PC-3 (cell line): ENCODE measurements around the gene PKD1L1. TPM values are rescaled to one million over a fixed set of nuclear protein-coding genes. Genes with fewer than 3 reads are reported as not detected.

ENCODE experiments used
- ATAC-seq: fragments of 200-7000 bp; cut with Tn5 transposase; 2 replicates; pipeline ENCODE4 v1.9.1; 2020; ENCODE audit warnings: mild to moderate bottlenecking, moderate library complexity
- BruUV-seq: library from RNA; stranded (reverse); fragments of 400-500 nt; replicated peaks from 2 replicates; lab custom pipeline; 2021; lab: Mats Ljungman, UMichigan
- CTCF ChIA-PET: fragments of 300-600 bp; sonication (Branson Sonifier 250); formaldehyde crosslinking; loops from one replicate; lab custom pipeline; 2022; ENCODE audit warnings: antibody characterized with exemption; lab: Charles Lee
- POLR2A ChIA-PET: fragments of 300-600 bp; sonication (Branson Sonifier 250); formaldehyde crosslinking; loops from one replicate; lab custom pipeline; 2022; ENCODE audit warnings: antibody characterized with exemption; ENCODE audit not compliant: unreplicated experiment; lab: Charles Lee
- DNase-seq: peaks from one replicate; pipeline ENCODE4 v3.0.0-alpha.2; 2015
- H2AFZ ChIP-seq: fragments of 300-600 bp; sonication (generic); 2 replicates; pipeline ENCODE4 v1.6.0; 2016; ENCODE audit warnings: antibody characterized with exemption, low read length
- H3F3A ChIP-seq: fragments of 300-600 bp; sonication (generic); one replicate; pipeline ENCODE4 v1.6.0; 2017; ENCODE audit warnings: antibody characterized with exemption, low read length, control low read depth, mild to moderate bottlenecking; ENCODE audit not compliant: unreplicated experiment
- H3K27ac ChIP-seq: fragments of 300-600 bp; sonication (generic); 2 replicates; pipeline ENCODE4 v1.5.1; 2016; ENCODE audit warnings: mild to moderate bottlenecking, low read length
- H3K27me3 ChIP-seq: fragments of 300-600 bp; sonication (generic); 2 replicates; pipeline ENCODE4 v1.6.1; 2016; ENCODE audit warnings: low read length, mixed read lengths
- H3K36me3 ChIP-seq: fragments of 300-600 bp; sonication (generic); 2 replicates; pipeline ENCODE4 v1.6.1; 2016; ENCODE audit warnings: low read depth, mixed run types, low read length, mixed read lengths
- H3K4me1 ChIP-seq: fragments of 300-600 bp; sonication (generic); 2 replicates; pipeline ENCODE4 v1.5.1; 2016; ENCODE audit warnings: low read length; ENCODE audit not compliant: insufficient read depth
- H3K4me2 ChIP-seq: fragments of 300-600 bp; sonication (generic); 2 replicates; pipeline ENCODE4 v1.6.0; 2016; ENCODE audit warnings: low read length
- H3K4me3 ChIP-seq: fragments of 300-600 bp; sonication (generic); 2 replicates; pipeline ENCODE4 v1.5.1; 2016; ENCODE audit warnings: mild to moderate bottlenecking, low read length, mixed read lengths
- H3K79me2 ChIP-seq: fragments of 300-600 bp; sonication (generic); 2 replicates; pipeline ENCODE4 v1.6.1; 2017; ENCODE audit warnings: low read length, mixed read lengths
- H3K9ac ChIP-seq: fragments of 300-600 bp; sonication (generic); 2 replicates; pipeline ENCODE4 v1.6.0; 2016; ENCODE audit warnings: mild to moderate bottlenecking, low read length
- H3K9me2 ChIP-seq: fragments of 300-600 bp; sonication (generic); replicated peaks from 2 replicates; pipeline ENCODE4 v1.6.1; 2016; ENCODE audit warnings: mixed run types, low read length, mixed read lengths
- H3K9me3 ChIP-seq: fragments of 300-600 bp; sonication (generic); 2 replicates; pipeline ENCODE4 v1.6.1; 2016; ENCODE audit warnings: low read length, mixed read lengths
- H4K20me1 ChIP-seq: fragments of 300-600 bp; sonication (generic); 2 replicates; pipeline ENCODE4 v1.6.1; 2016; ENCODE audit warnings: low read length, mixed read lengths
- EZH2 ChIP-seq: fragments of 300-600 bp; sonication (generic); IDR thresholded peaks from one replicate; pipeline ENCODE4 v1.6.1; 2017; ENCODE audit warnings: antibody characterized with exemption, mild to moderate bottlenecking, low read length; ENCODE audit not compliant: unreplicated experiment
- EZH2phosphoT487 ChIP-seq: fragments of 300-600 bp; sonication (generic); IDR thresholded peaks from 2 replicates; pipeline ENCODE4 v1.6.1; 2018; ENCODE audit warnings: mild to moderate bottlenecking, antibody characterized with exemption, low read length, borderline replicate concordance
- intact Hi-C: fragments of 100-400 bp; cut with micrococcal nuclease; formaldehyde crosslinking; loops from 2 replicates; pipeline ENCODE4 v1.9.0; 2023
- total RNA-seq: library from RNA; depleted of rRNA; stranded (reverse); fragments of >200 nt; gene quantifications from 2 replicates; pipeline ENCODE4 v1.2.3, GENCODE V29; 2014
- TF ChIP-seq, protein P1 (sequence below): fragments of 300-600 bp; sonication (generic); conservative IDR thresholded peaks from 2 replicates; pipeline ENCODE4 v1.5.1; 2017; ENCODE audit warnings: antibody characterized with exemption, low read depth, mild to moderate bottlenecking, low read length

PKD1L1 gene
- total RNA-seq, 1 experiment from 2014 or later: 0.04 TPM

DNA sequence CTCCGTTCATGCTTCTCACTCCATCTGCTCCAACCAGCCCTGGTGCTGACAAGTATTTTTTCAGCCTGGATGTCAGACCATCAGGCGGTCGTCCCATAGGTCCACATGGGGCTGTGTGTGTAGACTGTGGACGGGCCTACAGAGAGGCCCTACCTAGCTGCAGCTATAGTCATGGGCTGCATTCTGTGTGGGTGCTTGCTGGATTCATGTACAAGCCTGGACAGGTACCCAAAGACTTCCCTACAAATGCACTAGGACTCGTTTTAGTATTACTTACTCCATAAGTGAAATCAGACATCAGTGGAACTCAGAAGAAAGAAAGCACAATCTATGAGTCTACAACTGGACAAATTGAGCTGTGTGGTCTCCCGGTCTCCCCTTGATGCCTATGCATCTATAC lies 146.8 kb downstream of the PKD1L1 start:
- DNase-seq (no peak), ATAC-seq (no peak)
- Histone ChIP-seq H3K36me3 (no peaks in the 10 kb centered on the region), H4K20me1 (no peaks in the 10 kb centered on the region), H3K4me3 (no peak overlapping the region), H3F3A (no peaks in the 10 kb centered on the region), H3K27me3 (no peaks in the 10 kb centered on the region), H3K9me2 (no peaks in the 10 kb centered on the region), H3K9ac (no peak overlapping the region), H3K4me1 (peaks cover 17% of the 10 kb centered on the region), H3K4me2 (no peak overlapping the region), H3K9me3 (no peaks in the 10 kb centered on the region), H2AFZ (no peak overlapping the region), H3K79me2 (no peaks in the 10 kb centered on the region), H3K27ac (no peak overlapping the region)
- BruUV-seq: no TSS peak
- ChIA-PET CTCF (no interaction called here), POLR2A (no interaction called here)
- intact Hi-C loops: no loop called here
- TF ChIP-seq EZH2phosphoT487 (no peak), EZH2 (no peak)
- TF ChIP-seq, protein P1, sequence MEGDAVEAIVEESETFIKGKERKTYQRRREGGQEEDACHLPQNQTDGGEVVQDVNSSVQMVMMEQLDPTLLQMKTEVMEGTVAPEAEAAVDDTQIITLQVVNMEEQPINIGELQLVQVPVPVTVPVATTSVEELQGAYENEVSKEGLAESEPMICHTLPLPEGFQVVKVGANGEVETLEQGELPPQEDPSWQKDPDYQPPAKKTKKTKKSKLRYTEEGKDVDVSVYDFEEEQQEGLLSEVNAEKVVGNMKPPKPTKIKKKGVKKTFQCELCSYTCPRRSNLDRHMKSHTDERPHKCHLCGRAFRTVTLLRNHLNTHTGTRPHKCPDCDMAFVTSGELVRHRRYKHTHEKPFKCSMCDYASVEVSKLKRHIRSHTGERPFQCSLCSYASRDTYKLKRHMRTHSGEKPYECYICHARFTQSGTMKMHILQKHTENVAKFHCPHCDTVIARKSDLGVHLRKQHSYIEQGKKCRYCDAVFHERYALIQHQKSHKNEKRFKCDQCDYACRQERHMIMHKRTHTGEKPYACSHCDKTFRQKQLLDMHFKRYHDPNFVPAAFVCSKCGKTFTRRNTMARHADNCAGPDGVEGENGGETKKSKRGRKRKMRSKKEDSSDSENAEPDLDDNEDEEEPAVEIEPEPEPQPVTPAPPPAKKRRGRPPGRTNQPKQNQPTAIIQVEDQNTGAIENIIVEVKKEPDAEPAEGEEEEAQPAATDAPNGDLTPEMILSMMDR: no peak

DNA sequence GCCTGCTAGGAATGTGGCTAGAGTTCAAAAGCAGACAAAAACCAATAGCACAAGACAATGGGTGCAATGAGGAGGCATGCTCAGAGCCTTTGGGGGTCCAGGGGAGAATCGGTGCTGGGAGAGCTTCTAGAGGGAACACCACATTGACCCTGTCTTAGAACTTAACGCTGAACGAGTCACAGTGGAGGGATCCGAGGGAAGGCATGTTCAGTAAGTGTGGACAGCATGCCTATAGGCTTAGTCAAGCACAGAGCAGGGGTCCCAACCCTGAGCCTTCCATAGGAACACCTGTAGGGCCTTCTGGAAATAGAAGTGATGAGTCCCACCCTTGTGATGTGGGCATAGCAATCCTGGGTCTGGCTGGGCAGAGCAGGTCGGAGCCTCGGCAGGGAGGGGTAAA lies 148.7 kb downstream of the PKD1L1 start:
- no peak for ATAC-seq
- Histone ChIP-seq H3K4me3 (no peak overlapping the region), H3K79me2 (no peaks in the 10 kb centered on the region), H3K4me2 (no peak overlapping the region), H3K9me2 (no peaks in the 10 kb centered on the region), H3K9ac (no peak overlapping the region), H3K4me1 (peaks cover 6% of the 10 kb centered on the region; the same call in 1 of the 2 replicates), H3K27ac (no peak overlapping the region), H3K27me3 (no peaks in the 10 kb centered on the region), H3K9me3 (no peaks in the 10 kb centered on the region), H2AFZ (no peak overlapping the region), H3F3A (no peaks in the 10 kb centered on the region), H3K36me3 (no peaks in the 10 kb centered on the region), H4K20me1 (no peaks in the 10 kb centered on the region)
- DNase-seq: no peak
- ChIA-PET POLR2A (no interaction called here), CTCF (no interaction called here)
- intact Hi-C loops: no loop called here
- no peak for TF ChIP-seq EZH2phosphoT487
- TF ChIP-seq, protein P1: no peak
- no TSS peak for BruUV-seq

DNA sequence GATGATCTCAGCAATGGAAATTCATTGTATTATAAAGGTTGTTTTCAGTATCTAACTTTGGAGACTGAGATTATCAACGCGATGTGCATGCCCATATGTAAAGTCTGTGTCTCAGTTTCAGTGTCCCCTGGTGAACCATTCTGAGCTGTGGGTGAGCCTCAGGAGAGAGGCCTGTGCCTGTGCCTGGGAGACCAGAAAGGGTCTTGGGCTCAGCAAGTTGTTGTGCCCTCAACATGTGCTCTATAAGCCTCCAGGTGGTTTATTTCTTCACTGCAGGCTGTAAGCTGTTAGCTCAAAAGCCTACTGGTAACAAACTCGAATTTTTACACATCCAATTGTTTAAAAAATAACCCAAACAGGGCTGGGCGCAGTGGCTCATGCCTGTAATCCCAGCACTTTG lies 151.9 kb downstream of the PKD1L1 start:
- Histone ChIP-seq H3K4me3 (no peak overlapping the region), H3K9me2 (no peaks in the 10 kb centered on the region), H3K4me2 (no peak overlapping the region), H3K27me3 (no peaks in the 10 kb centered on the region), H3K36me3 (no peaks in the 10 kb centered on the region), H3K9me3 (no peaks in the 10 kb centered on the region), H4K20me1 (no peaks in the 10 kb centered on the region), H3K27ac (no peak overlapping the region), H3F3A (no peaks in the 10 kb centered on the region), H3K9ac (no peak overlapping the region), H3K79me2 (no peaks in the 10 kb centered on the region), H2AFZ (no peak overlapping the region), H3K4me1 (peaks cover 10% of the 10 kb centered on the region; the same call in 1 of the 2 replicates)
- intact Hi-C loops: no loop called here
- ATAC-seq: no peak
- ChIA-PET CTCF (interaction anchor here (0.6 to 1.1 kb wide), 2 partner anchors 9 to 23 kb away, joined by 3 read pairs; no protein-coding TSS in a partner anchor), POLR2A (no interaction called here)
- DNase-seq: no peak
- BruUV-seq: no TSS peak
- TF ChIP-seq EZH2phosphoT487: no peak
